HepG2 (cell line): Measurements from ENCODE around the gene KAT2A. TPM values are rescaled to one million over a fixed set of nuclear protein-coding genes. Genes with fewer than 3 reads are reported as not detected.

ENCODE experiments used
- CCAR2 ChIP-seq: fragments of 200-400 bp; formaldehyde crosslinking; optimal IDR thresholded peaks from 2 replicates; pipeline ENCODE3; 2018; ENCODE audit warnings: low read depth, mild to moderate bottlenecking, low read length, moderate library complexity
- E2F5 ChIP-seq: sonication (generic); formaldehyde crosslinking; conservative IDR thresholded peaks from 2 replicates; pipeline ENCODE4 v1.4.0; 2020; ENCODE audit warnings: missing genetic modification reagents
- GLMP ChIP-seq: sonication (generic); formaldehyde crosslinking; IDR thresholded peaks from 2 replicates; pipeline ENCODE4 v1.9.0; 2021; ENCODE audit warnings: missing genetic modification reagents, mild to moderate bottlenecking, borderline replicate concordance
- HDAC1 ChIP-seq: sonication (generic); formaldehyde crosslinking; IDR thresholded peaks from 2 replicates; pipeline ENCODE4 v1.5.1; 2020; ENCODE audit warnings: mild to moderate bottlenecking, missing genetic modification reagents
- HIVEP1 ChIP-seq: sonication (generic); formaldehyde crosslinking; IDR thresholded peaks from 2 replicates; pipeline ENCODE4 v1.4.0; 2020; ENCODE audit warnings: mild to moderate bottlenecking, missing genetic modification reagents
- HNRNPH1 ChIP-seq: fragments of 200-400 bp; formaldehyde crosslinking; optimal IDR thresholded peaks from 2 replicates; pipeline ENCODE3; 2017; ENCODE audit warnings: mild to moderate bottlenecking, low read depth, low read length
- HOXD1 ChIP-seq: sonication (generic); formaldehyde crosslinking; IDR thresholded peaks from 2 replicates; pipeline ENCODE4 v1.5.0; 2020; ENCODE audit warnings: missing genetic modification reagents
- ISL2 ChIP-seq: sonication (generic); formaldehyde crosslinking; IDR thresholded peaks from 2 replicates; pipeline ENCODE4 v1.5.0; 2020; ENCODE audit warnings: missing genetic modification reagents
- LCORL ChIP-seq, 2 experiments: fragments of 450-650 bp in 1 of 2; sonication (generic) in 1 of 2; formaldehyde crosslinking in 1 of 2; IDR thresholded peaks; 2 replicates each; pipeline versions ENCODE4 v1.5.0 to v1.6.1; 2017 to 2020; ENCODE audit warnings: antibody characterized with exemption in 1 of 2, missing genetic modification reagents in 1 of 2
- MBNL3 ChIP-seq: fragments of 250-450 bp; sonication (Bioruptor Pico); conservative IDR thresholded peaks from 2 replicates; pipeline ENCODE4 v1.8.0; 2022; ENCODE audit warnings: mild to moderate bottlenecking, inconsistent platforms
- MXD1 ChIP-seq: sonication (generic); formaldehyde crosslinking; IDR thresholded peaks from 2 replicates; pipeline ENCODE4 v1.4.0; 2020; ENCODE audit warnings: mild to moderate bottlenecking, missing genetic modification reagents
- RCOR2 ChIP-seq: IDR thresholded peaks from 2 replicates; pipeline ENCODE4 v1.6.1; 2016; ENCODE audit warnings: missing biosample characterization, missing genetic modification reagents
- ZNF552 ChIP-seq: sonication (generic); formaldehyde crosslinking; IDR thresholded peaks from 2 replicates; pipeline ENCODE4 v1.9.0; 2022; ENCODE audit warnings: missing genetic modification reagents, mild to moderate bottlenecking, borderline replicate concordance
- ZNF687 ChIP-seq: sonication (generic); formaldehyde crosslinking; IDR thresholded peaks from 2 replicates; pipeline ENCODE4 v1.5.1; 2020; ENCODE audit warnings: mild to moderate bottlenecking, missing genetic modification reagents, moderate library complexity
- ZNF709 ChIP-seq: sonication (generic); formaldehyde crosslinking; IDR thresholded peaks from 2 replicates; pipeline ENCODE4 v1.5.0; 2020; ENCODE audit warnings: mild to moderate bottlenecking, missing genetic modification reagents
- ZNF780A ChIP-seq: sonication (generic); formaldehyde crosslinking; IDR thresholded peaks from 2 replicates; pipeline ENCODE4 v1.8.0; 2022; ENCODE audit warnings: mild to moderate bottlenecking, missing genetic modification reagents, moderate library complexity
- ZNF781 ChIP-seq: sonication (generic); formaldehyde crosslinking; IDR thresholded peaks from 2 replicates; pipeline ENCODE4 v1.5.1; 2020; ENCODE audit warnings: borderline replicate concordance, mild to moderate bottlenecking, missing genetic modification reagents; ENCODE audit errors: not compliant biosample characterization
- polyA plus RNA-seq, 8 experiments: library from polyadenylated mRNA; depleted of rRNA in 3 of 8; stranded (reverse) in 7 of 8; unstranded in 1 of 8; fragments of >200 nt; fragmentation: Illumina TruSeq in 4 of 8; extraction: Trizol in 4 of 8; gene quantifications; 2 replicates each; pipeline versions ENCODE4 v1.2.1 to v1.2.3, GENCODE V29; 2011 to 2016; ENCODE audit warnings: low read depth in 4 of 8, missing spikeins in 1 of 8, mixed read lengths in 1 of 8; ENCODE audit not compliant: insufficient read depth in 1 of 8
- total RNA-seq, 5 experiments: library from RNA; depleted of rRNA; stranded (reverse); fragments of >200 nt; fragmentation: Illumina TruSeq; extraction: Trizol; gene quantifications; 2 replicates each; pipeline ENCODE4 v1.2.3, GENCODE V29; 2016; ENCODE audit warnings: low read depth in 1 of 5
- TF ChIP-seq, protein P1 (sequence below): sonication (generic); formaldehyde crosslinking; IDR thresholded peaks from 2 replicates; pipeline ENCODE4 v1.4.0; 2020; ENCODE audit warnings: missing genetic modification reagents
- TF ChIP-seq, protein P2 (sequence below): IDR thresholded peaks from 2 replicates; pipeline ENCODE4 v1.6.1; 2016; ENCODE audit warnings: missing compliant biosample characterization, missing genetic modification reagents, borderline replicate concordance

Gene KAT2A
- total and polyA plus RNA-seq, 2 of the 13 experiments (the other 11 are each of a cell fraction or from before 2014, with no cell fraction given): 29.1 to 90.4 TPM

DNA sequence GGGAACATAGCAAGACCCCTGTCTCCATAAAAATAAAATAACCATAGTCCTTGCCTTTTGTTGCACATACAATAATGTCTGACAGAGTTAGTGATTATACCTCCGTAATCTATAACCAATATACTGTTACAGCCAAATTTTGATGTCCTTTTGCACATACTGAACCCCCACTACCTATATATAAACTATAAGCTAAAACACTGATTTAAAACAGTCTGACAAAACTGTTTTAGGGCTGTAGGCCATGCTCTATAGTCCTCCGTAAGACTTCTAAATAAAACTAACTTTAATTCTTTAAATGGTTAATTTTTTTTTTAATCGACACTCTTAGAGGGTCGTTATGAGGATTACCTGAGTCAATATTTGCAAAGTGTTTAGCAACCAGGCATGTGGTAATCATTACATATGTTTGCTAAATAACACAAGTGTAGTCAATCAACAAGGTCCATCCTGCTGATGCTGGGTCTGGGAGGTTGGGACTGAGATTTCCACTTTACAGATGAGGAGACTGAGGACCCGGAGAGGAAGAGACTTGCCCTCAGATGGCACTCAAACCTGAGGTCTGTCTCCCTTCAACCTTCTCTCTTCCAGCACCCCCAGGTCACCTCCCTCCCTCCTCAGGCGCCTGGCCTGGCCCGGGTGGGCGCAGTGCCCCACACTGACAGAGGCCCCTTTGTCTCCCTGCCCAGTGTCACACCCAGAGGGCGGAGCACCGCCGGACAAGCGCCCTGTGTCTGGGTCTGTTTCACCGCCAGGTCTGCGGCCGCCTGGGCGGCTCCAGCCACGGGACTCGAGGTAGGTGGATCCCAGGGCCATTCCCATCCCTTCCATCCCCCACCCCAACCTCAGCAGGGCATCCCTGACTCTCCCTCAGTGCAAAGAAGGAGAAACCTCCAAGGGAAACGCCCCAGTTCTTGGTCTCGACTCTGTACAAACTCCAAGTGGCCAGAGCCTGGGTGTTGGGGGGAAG, 33.1 kb downstream of the KAT2A start (continued):
- TF ChIP-seq MXD1 (CRISPR knock-in tag): no peak
- no peak for TF ChIP-seq ZNF780A
- TF ChIP-seq HIVEP1 (CRISPR knock-in tag): peak; percentile 80
- peak; percentile 94 for TF ChIP-seq RCOR2 (CRISPR knock-in tag)
- peak; percentile 62 for TF ChIP-seq ISL2 (CRISPR knock-in tag)
- TF ChIP-seq MBNL3: no peak
- TF ChIP-seq ZNF687 (CRISPR knock-in tag): peak; percentile 75
- TF ChIP-seq LCORL (IDR thresholded peaks at IDR 0.05): no peak
- TF ChIP-seq LCORL (CRISPR knock-in tag; IDR thresholded peaks at IDR 0.05): 0 out of 2 replicates have a peak, but pooled peaks have one; percentile 14
- peak; percentile 64; the same call in 1 of the 2 replicates for TF ChIP-seq HDAC1 (CRISPR knock-in tag)
- TF ChIP-seq, protein P1, sequence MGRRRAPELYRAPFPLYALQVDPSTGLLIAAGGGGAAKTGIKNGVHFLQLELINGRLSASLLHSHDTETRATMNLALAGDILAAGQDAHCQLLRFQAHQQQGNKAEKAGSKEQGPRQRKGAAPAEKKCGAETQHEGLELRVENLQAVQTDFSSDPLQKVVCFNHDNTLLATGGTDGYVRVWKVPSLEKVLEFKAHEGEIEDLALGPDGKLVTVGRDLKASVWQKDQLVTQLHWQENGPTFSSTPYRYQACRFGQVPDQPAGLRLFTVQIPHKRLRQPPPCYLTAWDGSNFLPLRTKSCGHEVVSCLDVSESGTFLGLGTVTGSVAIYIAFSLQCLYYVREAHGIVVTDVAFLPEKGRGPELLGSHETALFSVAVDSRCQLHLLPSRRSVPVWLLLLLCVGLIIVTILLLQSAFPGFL (CRISPR knock-in tag): no peak
- no peak; the same call in 1 of the 2 replicates for TF ChIP-seq HOXD1 (CRISPR knock-in tag)
- TF ChIP-seq CCAR2: no peak
- no peak for TF ChIP-seq ZNF709 (CRISPR knock-in tag)
- no peak for TF ChIP-seq ZNF552
- no peak for TF ChIP-seq GLMP
- no peak for TF ChIP-seq E2F5 (CRISPR knock-in tag)
- TF ChIP-seq, protein P2, sequence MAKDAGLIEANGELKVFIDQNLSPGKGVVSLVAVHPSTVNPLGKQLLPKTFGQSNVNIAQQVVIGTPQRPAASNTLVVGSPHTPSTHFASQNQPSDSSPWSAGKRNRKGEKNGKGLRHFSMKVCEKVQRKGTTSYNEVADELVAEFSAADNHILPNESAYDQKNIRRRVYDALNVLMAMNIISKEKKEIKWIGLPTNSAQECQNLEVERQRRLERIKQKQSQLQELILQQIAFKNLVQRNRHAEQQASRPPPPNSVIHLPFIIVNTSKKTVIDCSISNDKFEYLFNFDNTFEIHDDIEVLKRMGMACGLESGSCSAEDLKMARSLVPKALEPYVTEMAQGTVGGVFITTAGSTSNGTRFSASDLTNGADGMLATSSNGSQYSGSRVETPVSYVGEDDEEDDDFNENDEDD (CRISPR knock-in tag): peak; percentile 29; the same call in 1 of the 2 replicates
- no peak for TF ChIP-seq HNRNPH1
- no peak for TF ChIP-seq ZNF781 (CRISPR knock-in tag)
